Kidney epithelial cell (primary cell): Measurements from ENCODE around the gene C4orf51. TPM values are rescaled to one million over a fixed set of nuclear protein-coding genes. Genes with fewer than 3 reads are reported as not detected.

Experiments used
- DNase-seq: peaks from one replicate; pipeline ENCODE4 v3.0.0-alpha.2; 2010; ENCODE audit warnings: low read depth
- H3K27me3 ChIP-seq: 2 replicates; pipeline ENCODE4 v1.6.0; 2011; ENCODE audit warnings: low read length; ENCODE audit not compliant: control insufficient read depth, insufficient read depth
- H3K36me3 ChIP-seq: 2 replicates; pipeline ENCODE4 v1.5.1; 2011; ENCODE audit warnings: low read length; ENCODE audit not compliant: control insufficient read depth, insufficient read depth
- H3K4me3 ChIP-seq: 2 replicates; pipeline ENCODE4 v1.5.1; 2011; ENCODE audit warnings: low read depth, mild to moderate bottlenecking, control low read depth, low read length
- CTCF ChIP-seq: IDR thresholded peaks from 2 replicates; pipeline ENCODE4 v1.5.1; 2011; ENCODE audit warnings: mild to moderate bottlenecking, moderate library complexity, low read length, control low read depth, inconsistent platforms; ENCODE audit not compliant: insufficient read depth, poor library complexity, severe bottlenecking
- total RNA-seq: library from RNA; depleted of rRNA; stranded (reverse); fragments of >200 nt; gene quantifications from 2 replicates; pipeline ENCODE4 v1.2.3, GENCODE V29; 2015

The C4orf51 gene
- total RNA-seq, 1 donor from 2014 or later, result not detected

GRCh38 chr4:145770124-145770523, 90.2 kb downstream of the C4orf51 start:
- H3K4me3 ChIP-seq, result no peak overlapping the region
- TF ChIP-seq CTCF, result no peak
- no peaks in the 10 kb centered on the region for H3K27me3 ChIP-seq
- no peak for DNase-seq
- H3K36me3 ChIP-seq, result no peaks in the 10 kb centered on the region

- DNase-seq, result no peak
- no peak for TF ChIP-seq CTCF
- no peak overlapping the region for H3K4me3 ChIP-seq
- no peaks in the 10 kb centered on the region for H3K27me3 ChIP-seq
- no peaks in the 10 kb centered on the region for H3K36me3 ChIP-seq
Observed at GRCh38 chr4:145772347-145772746, 92.4 kb downstream of the C4orf51 start.

GRCh38 chr4:145773581-145774234, 93.8 kb downstream of the C4orf51 start:
- no peak for TF ChIP-seq CTCF
- no peaks in the 10 kb centered on the region for H3K36me3 ChIP-seq
- no peak for DNase-seq
- no peaks in the 10 kb centered on the region for H3K27me3 ChIP-seq
- no peak overlapping the region for H3K4me3 ChIP-seq

GRCh38 chr4:145774473-145774872, 94.5 kb downstream of the C4orf51 start:
- H3K4me3 ChIP-seq, result no peak overlapping the region
- H3K36me3 ChIP-seq, result no peaks in the 10 kb centered on the region
- no peak for DNase-seq
- H3K27me3 ChIP-seq, result no peaks in the 10 kb centered on the region
- TF ChIP-seq CTCF, result no peak

- Histone ChIP-seq H3K4me3 (no peak overlapping the region), H3K27me3 (no peaks in the 10 kb centered on the region), H3K36me3 (no peaks in the 10 kb centered on the region)
- no peak for DNase-seq
- no peak for TF ChIP-seq CTCF
Observed at GRCh38 chr4:145775406-145775805, 95.5 kb downstream of the C4orf51 start.

- no peak for DNase-seq
- no peak for TF ChIP-seq CTCF
- no peaks in the 10 kb centered on the region for H3K36me3 ChIP-seq
Observed at GRCh38 chr4:145776208-145776607, 96.3 kb downstream of the C4orf51 start.

More at GRCh38 chr4:145776208-145776607, 96.3 kb downstream of the C4orf51 start:
- Histone ChIP-seq H3K27me3 (no peaks in the 10 kb centered on the region), H3K4me3 (no peak overlapping the region)
